Stimulated activated CD8-positive, alpha-beta memory T cell treated with anti-CD3 and anti-CD28 coated beads, Interleukin-4, amount 100 ng/mL, for 48 hours (primary cell): ENCODE results near the gene PROM2.

Experiments used
- DNase-seq: peaks from one replicate; pipeline ENCODE4 v3.0.0-alpha.2; 2020

PROM2 gene

GRCh38 chr2:95289253-95289652 lies 15.0 kb downstream of the PROM2 start:
- no peak for DNase-seq

GRCh38 chr2:95291222-95291621 lies 17.0 kb downstream of the PROM2 start:
- no peak for DNase-seq

GRCh38 chr2:95292623-95293260 lies 18.5 kb downstream of the PROM2 start:
- DNase-seq, result no peak

DNA sequence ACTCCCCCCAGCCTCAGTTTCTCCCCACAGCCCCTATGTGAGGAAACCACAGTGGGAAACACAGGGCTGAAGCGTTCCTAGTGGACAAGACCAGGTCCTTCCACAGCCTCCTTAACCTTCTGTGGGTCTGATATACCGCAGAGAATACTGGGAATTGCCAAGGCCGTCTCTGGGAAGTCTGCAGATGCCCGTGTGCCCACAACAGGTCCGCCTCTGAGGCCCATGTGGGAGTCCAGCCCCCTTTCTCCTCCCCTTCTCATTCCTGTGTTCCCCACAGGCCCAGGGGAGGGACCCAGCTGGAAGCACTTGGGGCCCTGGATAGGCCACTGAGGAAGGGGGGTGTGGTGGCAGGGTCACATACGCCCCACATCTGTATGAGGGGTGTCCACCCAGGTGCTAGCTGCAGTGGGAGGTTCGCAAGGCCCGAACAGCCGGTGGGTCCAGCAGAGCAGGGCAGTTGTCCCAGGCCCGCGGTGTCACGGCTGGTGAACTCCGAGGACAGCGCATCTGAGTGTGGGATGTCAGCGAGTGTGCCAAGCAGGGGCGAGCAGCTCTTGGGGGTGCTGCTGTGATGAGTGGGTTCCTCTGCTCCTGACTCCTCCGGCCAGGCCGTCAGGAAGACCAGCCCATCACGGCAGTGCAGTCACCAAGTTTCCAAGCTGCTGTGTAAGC lies 20.5 kb downstream of the PROM2 start:
- DNase-seq, result no peak

GRCh38 chr2:95295376-95295775 lies 21.1 kb downstream of the PROM2 start:
- DNase-seq, result no peak

DNA sequence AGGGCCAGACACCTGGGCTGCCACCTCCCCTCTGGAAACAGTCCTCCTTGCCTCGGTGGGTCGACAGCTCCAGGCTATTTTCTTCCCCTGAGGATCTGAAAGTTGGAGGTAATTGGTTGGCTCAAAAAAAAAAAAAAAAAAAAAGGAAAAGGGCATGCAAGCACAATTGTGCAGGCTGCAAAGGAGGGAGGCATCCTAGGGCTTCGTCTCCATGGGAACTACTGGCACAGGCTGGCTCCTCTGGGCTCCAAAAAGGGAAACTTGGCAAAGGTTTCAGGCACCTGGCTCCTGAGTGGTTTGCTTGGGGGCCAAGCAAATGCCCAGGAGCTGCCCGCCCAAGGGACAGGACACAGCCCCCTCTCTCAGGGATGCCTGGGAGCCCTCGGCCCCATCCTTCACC lies 21.8 kb downstream of the PROM2 start:
- no peak for DNase-seq

DNA sequence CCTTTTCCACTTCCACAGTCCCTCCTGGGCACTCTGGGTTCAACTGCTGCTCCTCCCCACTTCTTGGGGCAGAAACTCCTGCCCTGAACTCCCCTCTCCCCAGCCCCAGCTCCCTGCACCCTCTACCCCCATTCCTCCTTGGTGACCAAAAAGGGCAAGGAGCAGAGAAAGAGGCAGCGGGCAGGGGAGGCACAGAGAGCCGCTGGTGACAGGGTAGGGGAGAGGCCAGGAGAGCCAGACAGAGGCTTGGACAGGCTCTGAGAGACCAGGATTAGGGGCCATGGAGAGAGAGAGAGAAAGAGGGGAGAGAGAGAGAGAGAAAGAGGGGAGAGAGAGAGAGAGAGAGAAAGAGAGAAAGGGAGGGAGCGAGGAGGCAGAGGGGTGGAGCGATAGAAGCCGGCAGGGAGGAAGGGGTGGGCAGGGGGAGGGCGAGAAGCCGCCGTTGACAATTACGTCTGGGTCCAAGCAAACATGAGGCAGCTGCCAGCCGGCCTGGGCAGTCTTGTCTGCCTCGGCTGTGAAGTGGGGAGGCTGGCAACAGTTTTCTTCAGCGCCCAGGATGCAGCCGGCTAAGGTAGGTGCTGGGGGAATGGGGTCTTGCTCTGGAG lies 22.7 kb downstream of the PROM2 start, which contains the start of gene KCNIP3:
TSS of gene KCNIP3 (plus strand) at position 468 of the 608 bp plus-strand sequence. CDS start at position 560, 92 bp downstream.
- DNase-seq, result no peak

- DNase-seq, result no peak
Observed at GRCh38 chr2:95297639-95298395, 23.6 kb downstream of the PROM2 start.

- no peak for DNase-seq
Observed at GRCh38 chr2:95298486-95299111, 24.4 kb downstream of the PROM2 start.

- DNase-seq, result no peak
Observed at GRCh38 chr2:95299961-95300360, 25.7 kb downstream of the PROM2 start.

DNA sequence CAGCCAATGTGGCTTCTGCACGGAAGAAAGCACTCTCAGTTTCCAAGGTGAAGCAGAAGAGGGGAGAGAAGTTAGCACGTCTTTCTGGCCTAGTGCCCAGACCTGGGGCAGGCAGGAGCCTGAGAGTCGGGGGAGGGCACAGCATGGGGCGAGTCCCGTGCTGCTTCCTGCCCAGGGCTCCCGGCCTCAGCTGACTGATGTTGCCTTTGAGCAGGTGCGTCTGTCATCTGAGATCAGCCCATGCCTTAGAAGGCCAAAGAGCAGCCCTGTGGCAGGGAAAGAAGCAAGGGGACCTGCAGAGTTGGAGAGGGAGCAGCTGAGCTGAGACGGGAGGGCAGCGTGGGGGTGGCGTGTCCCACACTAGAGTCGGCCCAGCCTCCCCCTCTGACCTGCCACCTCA lies 26.2 kb downstream of the PROM2 start:
- DNase-seq, result no peak

GRCh38 chr2:95301186-95301585 lies 26.9 kb downstream of the PROM2 start:
- no peak for DNase-seq

DNA sequence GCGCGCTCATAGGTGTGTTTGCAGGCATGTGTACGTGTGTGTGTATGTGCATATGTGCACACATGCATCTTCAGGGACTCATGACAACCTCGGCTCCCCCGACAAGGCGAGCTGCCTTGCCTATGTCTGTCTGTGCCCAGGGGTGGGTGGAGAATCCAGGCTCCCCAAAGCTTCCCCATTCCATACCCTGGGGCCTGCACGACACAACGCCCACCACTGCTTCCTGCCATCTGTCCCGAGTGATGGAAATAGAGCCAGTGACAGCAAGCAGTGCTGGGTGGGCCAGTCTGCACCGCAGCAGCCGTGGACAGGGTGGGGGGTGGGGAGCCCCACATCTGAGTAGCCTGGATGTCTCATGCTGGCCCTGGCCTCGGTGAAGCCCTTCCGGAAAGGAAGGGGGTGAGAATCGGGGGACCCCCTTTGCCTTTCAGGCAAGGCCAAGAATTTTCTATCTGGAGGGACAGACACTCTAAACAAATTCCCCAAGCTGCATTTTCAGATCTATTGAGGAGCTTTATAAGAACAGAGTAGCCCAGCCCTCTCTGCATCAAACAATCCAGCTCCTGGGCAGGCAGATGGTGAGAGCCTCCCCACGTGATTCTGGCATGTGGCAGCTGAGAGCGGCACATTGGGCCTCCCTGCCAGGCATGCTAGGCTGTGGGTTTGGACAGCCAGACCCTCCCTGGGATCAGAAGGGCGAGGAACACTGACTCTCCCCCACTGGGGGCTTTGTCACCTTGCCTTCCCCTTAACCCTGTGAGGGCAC lies 27.8 kb downstream of the PROM2 start:
- no peak for DNase-seq

- no peak for DNase-seq
Observed at GRCh38 chr2:95303191-95303919, 29.1 kb downstream of the PROM2 start.

- DNase-seq, result no peak
Observed at GRCh38 chr2:95305380-95306061, 31.3 kb downstream of the PROM2 start.

DNA sequence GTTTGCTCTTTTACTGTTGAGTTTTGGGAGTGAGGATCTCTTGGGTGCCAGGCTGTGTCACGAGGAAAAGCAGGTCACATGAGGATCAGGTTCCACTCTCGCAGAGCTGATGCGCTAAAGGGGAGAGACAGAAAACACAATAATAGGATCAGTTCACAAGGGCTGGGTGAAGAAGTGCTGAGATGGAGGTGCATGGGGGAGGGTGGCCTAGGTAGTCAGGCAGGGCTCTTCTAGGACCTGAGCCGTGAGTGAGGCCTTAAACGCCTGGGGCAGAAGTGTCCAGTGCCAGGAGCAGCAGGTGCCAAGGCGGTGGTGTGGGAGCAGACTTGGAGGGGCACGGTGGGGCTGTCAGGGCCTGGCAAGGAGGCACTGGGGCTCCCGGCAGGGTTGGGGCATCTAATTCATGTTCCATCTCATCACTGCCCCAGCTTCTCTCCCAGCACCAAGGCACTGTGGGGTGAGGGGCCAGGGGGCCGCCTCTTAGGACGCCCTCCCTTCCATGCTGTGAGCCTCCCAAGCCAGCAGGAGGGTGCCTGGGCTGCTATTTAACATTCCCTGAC lies 32.2 kb downstream of the PROM2 start:
- DNase-seq, result no peak

DNA sequence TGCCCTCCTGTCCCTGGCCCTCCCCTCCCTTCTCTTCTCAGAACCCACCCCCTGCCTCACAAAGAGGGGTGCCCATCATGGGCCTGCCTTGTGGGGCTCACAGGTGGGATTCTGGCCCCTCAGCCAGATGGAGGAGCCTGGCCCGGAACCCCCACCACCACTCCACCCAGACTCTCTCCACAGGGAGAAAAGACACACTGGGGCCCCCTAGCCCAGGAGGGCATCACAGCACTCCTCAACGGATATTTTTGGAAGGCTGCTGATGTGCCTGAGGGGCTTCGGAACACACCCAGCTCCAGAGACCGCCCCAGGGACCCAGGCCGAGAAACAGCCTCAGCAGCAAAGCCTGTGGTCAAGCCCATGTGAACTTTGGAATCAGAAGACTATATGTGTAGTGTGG lies 32.8 kb downstream of the PROM2 start:
- no peak for DNase-seq

DNA sequence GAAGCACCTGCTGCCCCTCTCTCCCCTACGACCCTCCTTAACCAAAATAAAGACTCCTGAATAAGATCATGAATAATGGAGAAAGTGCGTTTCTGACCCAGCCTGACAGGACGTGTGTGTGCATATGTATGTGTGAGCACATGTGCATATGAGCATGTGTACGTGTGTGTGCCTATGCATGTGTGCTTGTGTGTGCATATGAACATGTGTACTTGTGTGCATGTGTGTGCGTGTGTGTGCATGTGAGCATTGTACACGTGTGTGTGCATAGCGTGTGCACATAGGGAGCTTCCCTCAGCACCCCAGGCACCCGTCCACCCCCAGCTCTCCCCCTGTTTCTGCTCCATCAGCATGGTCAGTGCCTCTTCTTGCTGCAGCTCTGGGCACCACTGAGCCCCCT lies 33.6 kb downstream of the PROM2 start:
- no peak for DNase-seq

- DNase-seq, result no peak
Observed at GRCh38 chr2:95308426-95308990, 34.3 kb downstream of the PROM2 start.

- DNase-seq, result no peak
Observed at GRCh38 chr2:95309599-95309998, 35.4 kb downstream of the PROM2 start.
